Fibroblast of skin of left biceps (primary cell): ENCODE measurements around the gene RELN.

Experiments
- DNase-seq, 2 experiments: peaks; one replicate each; pipeline ENCODE4 v3.0.0-alpha.2; 2013; ENCODE audit warnings: low read depth in 2 of 2

The RELN gene

GRCh38 chr7:103990991-103991390, 1.5 kb upstream of the RELN start:
- no peak for DNase-seq

GRCh38 chr7:103989785-103990767, 618 bp upstream of the RELN start:
- DNase-seq = no peak

- DNase-seq = no peak
Measured at GRCh38 chr7:103988468-103989199, 824 bp downstream of the RELN start.

GRCh38 chr7:103987451-103987850, 2.0 kb downstream of the RELN start:
- no peak for DNase-seq

DNA sequence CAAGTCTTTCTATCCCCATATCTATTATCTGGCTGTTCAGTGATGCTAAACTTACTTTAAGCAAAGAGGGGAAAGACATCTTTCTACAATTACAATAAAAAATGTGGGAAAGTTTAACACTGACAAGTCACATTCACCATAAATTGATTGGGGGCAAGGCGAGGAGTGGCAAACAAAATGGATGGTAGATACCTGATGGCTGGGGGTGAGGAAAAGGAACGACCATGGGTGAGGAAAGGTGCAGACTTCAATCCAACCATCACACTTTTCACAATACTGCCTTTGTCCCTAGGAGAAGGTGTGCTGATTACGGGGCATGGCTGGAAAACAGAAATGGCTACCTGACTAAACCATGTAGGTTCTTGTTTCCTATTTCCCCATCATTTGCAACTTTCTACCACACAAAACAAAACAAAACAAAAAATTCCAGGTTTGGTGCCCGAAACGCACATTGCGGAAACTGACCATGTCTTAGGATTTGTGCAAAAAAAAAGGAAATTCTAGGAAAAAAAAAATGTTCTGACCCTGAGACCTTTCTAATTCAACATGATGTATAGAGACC, 3.8 kb downstream of the RELN start:
- DNase-seq = no peak

- DNase-seq = no peak
Measured at GRCh38 chr7:103984050-103984449, 5.4 kb downstream of the RELN start.

GRCh38 chr7:103983201-103983977, 6.1 kb downstream of the RELN start:
- DNase-seq = no peak

- DNase-seq = no peak
Measured at GRCh38 chr7:103981003-103981423, 8.4 kb downstream of the RELN start.

GRCh38 chr7:103972779-103973434, 16.6 kb downstream of the RELN start:
- no peak for DNase-seq

DNA sequence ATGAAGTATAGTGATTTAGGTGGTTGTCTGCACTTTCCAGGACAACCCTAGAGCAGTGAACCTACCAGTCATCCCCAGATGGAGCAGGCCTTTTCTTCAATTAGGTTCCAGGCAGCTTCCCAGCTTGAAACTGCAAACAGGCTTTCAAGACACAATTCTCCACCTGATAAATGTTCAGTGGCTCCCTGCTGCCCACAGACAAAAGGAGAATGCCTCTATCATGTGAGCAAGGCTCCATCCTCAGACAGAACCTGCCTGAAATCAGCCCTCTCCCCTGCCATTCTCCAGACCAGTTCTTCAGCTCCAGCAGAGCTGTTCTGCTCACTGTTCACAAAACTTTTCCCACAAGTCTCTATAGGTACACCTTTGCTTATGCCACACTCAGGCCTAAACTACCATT, 22.1 kb downstream of the RELN start:
- no peak for DNase-seq

- DNase-seq = no peak
Measured at GRCh38 chr7:103966593-103967277, 22.7 kb downstream of the RELN start.

GRCh38 chr7:103964269-103964668, 25.2 kb downstream of the RELN start:
- DNase-seq = no peak

DNA sequence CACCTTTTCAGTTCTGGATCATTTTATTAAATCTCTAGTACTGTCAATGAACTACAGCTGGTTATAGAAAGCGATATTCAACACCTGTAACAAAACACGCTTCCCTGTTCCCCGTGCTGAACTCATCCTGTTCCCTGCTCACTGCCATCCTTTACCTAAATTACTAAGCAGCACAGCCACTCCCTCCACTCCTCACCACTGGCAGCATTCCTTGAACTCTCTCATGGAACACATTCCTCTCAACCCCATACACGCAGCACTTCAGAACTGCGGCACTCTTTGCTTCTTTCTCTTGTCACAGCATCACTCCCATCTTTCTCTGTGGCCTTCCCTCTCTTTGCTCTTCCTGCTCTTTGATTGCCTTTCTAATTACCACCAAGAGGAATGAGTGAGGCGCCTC, 27.4 kb downstream of the RELN start:
- DNase-seq = no peak

DNA sequence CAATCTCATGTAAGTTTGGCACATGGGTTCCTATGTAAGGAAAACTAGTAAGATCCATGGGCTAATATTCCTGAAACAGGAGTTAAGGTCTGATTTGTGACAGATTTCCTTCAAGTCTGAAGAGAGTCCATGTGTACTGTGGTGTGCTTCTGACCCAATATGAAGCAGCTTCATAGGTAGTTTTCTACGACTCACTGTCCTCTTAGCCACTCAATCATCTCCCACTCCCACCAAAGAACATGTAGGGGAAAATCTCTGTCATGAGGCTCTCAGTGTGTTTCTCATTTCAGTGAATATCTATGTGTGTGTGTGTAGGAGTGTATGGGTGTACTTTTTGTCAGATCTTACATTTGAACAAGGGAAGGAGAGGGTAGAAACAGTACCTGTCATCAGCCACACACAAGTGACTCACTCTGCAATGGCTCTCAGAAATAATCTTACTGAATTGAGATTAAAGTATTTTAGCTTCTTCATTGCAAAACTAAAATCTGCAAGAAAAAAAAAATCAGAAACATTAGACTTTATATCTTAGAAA, 31.1 kb downstream of the RELN start:
- no peak for DNase-seq

DNA sequence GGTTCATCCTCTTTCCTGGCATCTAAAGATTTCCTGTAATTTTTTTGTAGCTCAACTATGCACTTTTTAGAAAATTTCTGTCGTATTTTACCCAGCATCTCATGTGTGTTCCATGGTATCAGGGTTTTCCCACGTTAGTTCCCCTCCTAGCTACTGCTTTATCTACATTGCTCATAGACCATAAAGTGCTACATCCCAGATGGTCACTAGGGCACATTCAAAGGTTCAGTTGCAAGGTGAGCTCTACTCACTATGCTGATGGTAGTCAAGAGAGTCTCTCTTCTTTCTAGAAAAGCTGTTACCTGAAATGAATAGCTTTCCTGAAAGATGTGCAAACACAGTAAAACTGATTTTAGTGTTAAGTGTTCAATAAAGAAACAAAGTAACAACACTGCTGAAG, 33.5 kb downstream of the RELN start:
- DNase-seq = no peak

DNA sequence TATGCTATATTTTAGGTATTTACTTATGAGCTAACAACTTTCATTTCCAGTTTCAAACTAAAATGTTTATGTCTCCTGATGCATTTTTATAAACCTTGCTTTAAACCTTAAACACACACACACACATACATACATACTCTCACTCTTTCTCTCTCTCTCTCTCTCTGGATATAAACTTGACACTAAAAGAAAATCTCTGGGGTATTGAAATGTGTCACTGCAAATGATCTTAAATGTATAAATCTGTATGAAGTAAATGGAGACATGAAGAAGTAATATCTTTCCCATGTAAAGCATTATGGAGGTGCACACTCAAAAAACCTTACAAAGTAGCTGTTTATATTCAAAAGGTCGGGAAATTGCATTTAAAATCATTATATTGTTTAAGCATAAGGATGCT, 37.0 kb downstream of the RELN start:
- no peak for DNase-seq

DNA sequence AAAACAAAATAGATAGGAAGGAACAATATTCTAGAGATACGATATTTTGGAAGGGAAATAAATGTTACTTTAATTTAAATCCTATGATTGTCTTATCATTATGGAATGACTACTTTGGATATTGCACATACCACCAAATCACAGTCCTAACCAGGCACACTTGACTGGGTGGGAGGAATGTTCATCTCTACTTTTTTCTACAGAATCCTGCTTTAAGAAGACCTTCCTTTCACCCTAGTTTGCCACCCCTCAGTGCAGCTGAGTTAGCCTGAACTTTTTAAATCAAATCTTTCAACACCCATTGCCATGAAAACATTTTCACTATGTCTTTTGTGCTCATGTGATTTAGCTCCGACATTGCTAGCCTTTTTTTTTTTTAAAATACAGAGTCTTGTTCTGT, 38.1 kb downstream of the RELN start:
- DNase-seq = no peak

DNA sequence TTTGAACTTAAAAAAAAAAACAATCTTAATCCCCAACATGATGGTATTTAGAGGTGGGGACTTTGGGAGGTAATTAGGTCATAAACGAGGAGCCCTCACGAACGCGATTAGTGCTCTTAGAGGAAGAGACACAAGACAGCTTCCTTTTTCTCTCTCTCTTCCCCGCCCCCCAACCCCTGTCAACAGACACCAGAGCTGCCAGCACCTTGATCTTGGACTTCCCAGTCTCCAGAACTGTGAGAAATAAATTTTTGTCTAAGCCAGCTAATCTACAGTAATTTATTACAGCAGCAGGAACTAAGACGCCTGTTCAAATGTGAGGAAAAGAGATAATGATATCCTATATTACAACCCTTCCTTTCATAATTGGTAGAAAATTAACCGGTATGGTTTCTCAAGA, 40.1 kb downstream of the RELN start:
- no peak for DNase-seq

DNA sequence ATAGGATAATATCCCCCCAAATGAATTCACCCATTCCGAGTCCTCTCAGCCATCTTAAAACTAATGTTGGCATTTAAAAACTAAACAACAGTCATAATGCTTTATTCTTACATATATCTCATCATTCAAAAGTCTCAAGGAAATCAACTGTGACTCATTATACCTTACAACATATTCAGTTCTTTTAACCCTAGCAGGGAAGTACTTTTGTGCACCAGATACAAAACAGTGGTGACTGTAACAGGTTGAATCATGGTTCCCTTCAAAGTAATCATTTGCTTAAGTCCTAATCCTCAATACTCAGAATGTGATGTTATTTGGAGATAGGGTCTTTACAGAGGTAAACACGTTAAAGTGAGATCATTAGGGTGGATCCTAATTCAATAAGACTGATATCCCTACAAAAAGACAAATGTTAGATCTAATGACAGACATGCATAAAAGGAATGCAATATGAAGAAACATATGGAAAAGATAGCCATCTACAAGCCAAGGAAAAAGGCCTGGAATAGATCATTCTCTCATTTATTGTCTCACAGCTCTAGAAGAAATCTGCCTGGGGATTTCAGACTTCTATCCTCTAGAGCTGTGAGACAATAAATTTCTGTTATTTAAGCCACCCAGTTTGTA, 42.3 kb downstream of the RELN start:
- DNase-seq = no peak
